ENCODE results near the gene SHROOM4.

- TF ChIP-seq CTCF (IDR thresholded peaks at IDR 0.05; ENCODE audit: borderline replicate concordance, extremely low read depth, low read length, poor library complexity, severe bottlenecking) = no peak
- no peak for TF ChIP-seq EZH2 (IDR thresholded peaks at IDR 0.05; ENCODE audit: borderline replicate concordance, low read depth, low read length, severe bottlenecking)
Measured at GRCh38 chrX:50677789-50678188, 136.2 kb downstream of the SHROOM4 start.

All from DND-41 (cell line).